Stomach (tissue), 9 donors: Measurements from ENCODE around the gene COL25A1. TPM values are rescaled to one million over a fixed set of nuclear protein-coding genes. Genes with fewer than 3 reads are reported as not detected.

Source experiments
- DNase-seq, 2 donors: peaks; one replicate each; pipeline versions ENCODE4 v3.0.0 to v3.0.0-alpha.2; 2013 to 2019
- H3K27ac ChIP-seq, 5 donors: fragments of 200-600 bp in 4 of 5; sonication (generic) in 4 of 5; one replicate each; pipeline ENCODE4 v1.5.1; 2013 to 2019; ENCODE audit warnings: mild to moderate bottlenecking in 1 of 5, moderate library complexity in 1 of 5
- H3K27me3 ChIP-seq, 3 donors: fragments of 200-600 bp; sonication (generic); one replicate each; pipeline ENCODE4 v1.5.1; 2017 to 2019; ENCODE audit warnings: mixed run types in 1 of 3
- H3K36me3 ChIP-seq, 4 donors: fragments of 200-600 bp; sonication (generic); 1 replicate in 3 of 4; 2 replicates in 1 of 4; pipeline ENCODE4 v1.5.1; 2016 to 2019
- H3K4me1 ChIP-seq, 4 donors: fragments of 200-600 bp; sonication (generic); one replicate each; pipeline ENCODE4 v1.5.1; 2016 to 2019
- H3K4me3 ChIP-seq, 4 donors: fragments of 200-600 bp; sonication (generic) in 3 of 4; one replicate each; pipeline ENCODE4 v1.5.1; 2016 to 2019; ENCODE audit warnings: mild to moderate bottlenecking in 1 of 4
- H3K9me3 ChIP-seq, 4 donors: fragments of 200-600 bp; sonication (generic); one replicate each; pipeline ENCODE4 v1.5.1; 2016 to 2019
- CTCF ChIP-seq, 7 experiments: fragments of 450-650 bp in 4 of 7; fragments of 200-600 bp in 3 of 7; sonication (generic) in 3 of 7; IDR thresholded peaks; one replicate each; pipeline ENCODE4 v1.5.1; 2016 to 2019; ENCODE audit warnings: antibody characterized with exemption in 7 of 7, control low read depth in 2 of 7, mild to moderate bottlenecking in 1 of 7
- EP300 ChIP-seq: sonication (generic); formaldehyde crosslinking; IDR thresholded peaks from one replicate; pipeline ENCODE4 v1.6.1; 2017; ENCODE audit warnings: antibody characterized with exemption
- POLR2A ChIP-seq, 4 donors: fragments of 450-650 bp; IDR thresholded peaks; one replicate each; pipeline ENCODE4 v1.6.1; 2016; ENCODE audit warnings: antibody characterized with exemption in 4 of 4, control low read depth in 2 of 4, mild to moderate bottlenecking in 1 of 4, moderate library complexity in 1 of 4
- POLR2AphosphoS5 ChIP-seq, 3 donors: sonication (generic); formaldehyde crosslinking; IDR thresholded peaks; one replicate each; pipeline ENCODE4 v1.6.1; 2016; ENCODE audit warnings: antibody characterized with exemption in 3 of 3
- WGBS, 5 donors: extraction: QIAGEN DNeasy Blood & Tissue Kit in 3 of 5; methylation state at CpG; one replicate each; pipeline versions ENCODE4 v1.1.5 to v1.1.7; 2013 to 2018; 5-methylcytosine and 5-hydroxymethylcytosine counted together
- intact Hi-C: fragments of 100-400 bp; cut with DNase I; formaldehyde crosslinking; loops from one replicate; pipeline ENCODE4 v1.15.1; 2023; ENCODE audit warnings: low total_unique reads
- polyA plus RNA-seq, 3 donors: library from polyadenylated mRNA; stranded (reverse); fragments of 200-250 nt; gene quantifications; one replicate each; pipeline ENCODE4 v1.2.3, GENCODE V29; 2013
- total RNA-seq, 5 donors: library from RNA; depleted of rRNA; stranded (reverse); fragments of >200 nt; gene quantifications; one replicate each; pipeline versions ENCODE4 v1.1.0 to v1.2.3, GENCODE V29; 2014 to 2016
- donor health status: healthy with polysubstance abuse.
- donor health status: Bipolar disorder and iron deficiency.
- donor health status: healthy.

The COL25A1 gene
- total and polyA plus RNA-seq, 8 donors = 0.10 to 4.1 (median 1.5) TPM; not detected in 5

- intact Hi-C loops = no loop called here
- Histone ChIP-seq H3K9me3 (no peaks in the 10 kb centered on the region), H3K4me3 (no peak overlapping the region), H3K4me1 (peaks cover 0 to 2% (median 0%) of the 10 kb centered on the region in 4 donors), H3K27me3 (no peaks in the 10 kb centered on the region), H3K36me3 (no peaks in the 10 kb centered on the region), H3K27ac (no peak overlapping the region)
- no peak for DNase-seq
- TF ChIP-seq POLR2A (IDR thresholded peaks at IDR 0.05) (no peak), POLR2AphosphoS5 (IDR thresholded peaks at IDR 0.05) (no peak), CTCF (IDR thresholded peaks at IDR 0.05) (no peak), EP300 (no peak)
These were observed 372.3 kb downstream of the COL25A1 start for GRCh38 chr4:108930186-108930585.

GRCh38 chr4:108926781-108927180 is 375.7 kb downstream of the COL25A1 start:
- Histone ChIP-seq H3K4me1 (no peaks in the 10 kb centered on the region), H3K36me3 (no peaks in the 10 kb centered on the region), H3K27me3 (no peaks in the 10 kb centered on the region), H3K4me3 (no peak overlapping the region), H3K27ac (no peak overlapping the region), H3K9me3 (no peaks in the 10 kb centered on the region)
- TF ChIP-seq POLR2A (IDR thresholded peaks at IDR 0.05) (no peak), POLR2AphosphoS5 (IDR thresholded peaks at IDR 0.05) (no peak), CTCF (IDR thresholded peaks at IDR 0.05) (no peak), EP300 (no peak)
- intact Hi-C loops = no loop called here
- DNase-seq = no peak
- WGBS, 5 donors = 63 to 86% (median 67%) methylated on average over 3 of the region's 3 CpGs

GRCh38 chr4:108926061-108926460 is 376.4 kb downstream of the COL25A1 start:
- Histone ChIP-seq H3K4me1 (no peaks in the 10 kb centered on the region), H3K27me3 (no peaks in the 10 kb centered on the region), H3K4me3 (no peak overlapping the region), H3K27ac (no peak overlapping the region), H3K9me3 (no peaks in the 10 kb centered on the region), H3K36me3 (no peaks in the 10 kb centered on the region)
- WGBS, 5 donors = 53 to 83% (median 80%) methylated on average over 1 of the region's 1 CpG
- intact Hi-C loops = no loop called here
- TF ChIP-seq POLR2AphosphoS5 (IDR thresholded peaks at IDR 0.05) = no peak
- no peak for TF ChIP-seq EP300
- TF ChIP-seq CTCF (IDR thresholded peaks at IDR 0.05) = no peak
- TF ChIP-seq POLR2A (IDR thresholded peaks at IDR 0.05) = no peak
- DNase-seq = no peak

GRCh38 chr4:108922191-108922590 is 380.3 kb downstream of the COL25A1 start:
- Histone ChIP-seq H3K4me1 (no peaks in the 10 kb centered on the region), H3K27ac (no peak overlapping the region), H3K27me3 (no peaks in the 10 kb centered on the region), H3K36me3 (no peaks in the 10 kb centered on the region), H3K9me3 (no peaks in the 10 kb centered on the region), H3K4me3 (no peak overlapping the region)
- intact Hi-C loops = no loop called here
- 72 to 86% (median 81%) methylated on average over 5 of the region's 5 CpGs for WGBS, 5 donors
- DNase-seq = no peak
- TF ChIP-seq EP300 = no peak
- no peak for TF ChIP-seq POLR2AphosphoS5 (IDR thresholded peaks at IDR 0.05)
- no peak for TF ChIP-seq CTCF (IDR thresholded peaks at IDR 0.05)
- TF ChIP-seq POLR2A (IDR thresholded peaks at IDR 0.05) = no peak
